GM19099 (cell line): ENCODE results near the gene TMEM131L.
A peak's percentile ranks its signal among the peaks of the same experiment; 100 is the strongest.

Experiments used
- POLR2A ChIP-seq: IDR thresholded peaks from 3 replicates; pipeline ENCODE4 v1.6.1; 2011; ENCODE audit warnings: low read depth; ENCODE audit not compliant: insufficient read length; ENCODE audit errors: extremely low read depth

Gene TMEM131L

DNA sequence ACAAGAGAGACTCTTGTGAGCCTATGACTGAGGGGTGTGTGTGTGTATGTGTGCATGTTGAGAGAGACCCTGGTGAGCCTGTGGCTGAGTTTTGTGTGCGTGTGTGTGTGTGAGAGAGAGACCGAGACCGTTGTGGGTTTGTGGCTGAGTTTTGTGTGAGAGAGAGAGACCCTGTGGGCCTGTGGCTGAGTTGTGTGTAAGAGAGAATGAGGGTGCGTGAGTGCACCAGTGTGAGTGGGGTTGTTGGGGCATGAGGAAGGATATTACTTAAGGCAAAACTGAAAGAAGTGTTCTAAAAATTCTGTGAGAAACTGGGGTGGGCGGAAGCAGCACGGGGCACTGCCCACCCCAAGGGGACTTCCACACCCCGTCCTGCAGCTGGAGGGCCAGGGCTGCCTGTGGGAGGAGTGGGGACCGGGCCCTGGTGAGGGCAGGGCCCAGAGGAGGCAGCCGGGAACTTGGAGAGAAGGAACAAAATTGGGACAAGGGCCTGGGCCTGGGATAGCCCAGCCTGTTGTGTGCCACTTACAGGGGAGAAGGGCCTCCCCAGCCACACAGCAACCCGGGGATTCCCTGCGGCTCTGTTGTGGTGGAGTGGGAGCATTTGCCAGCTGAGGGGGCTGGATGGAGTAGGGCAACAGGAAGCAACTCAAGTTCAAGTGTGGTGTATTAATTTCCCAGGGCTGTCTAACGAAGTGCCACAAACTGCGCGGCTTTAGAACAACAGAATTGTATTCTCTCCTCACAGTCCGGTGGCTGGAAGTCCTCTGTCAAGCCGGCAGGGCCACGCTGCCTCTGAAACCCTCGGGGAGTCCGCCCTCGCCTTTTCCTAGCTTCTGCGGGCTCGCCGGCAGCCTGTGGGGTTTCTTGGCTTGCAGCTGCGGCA, 22.1 kb downstream of the TMEM131L start:
- TF ChIP-seq POLR2A = peak; percentile 62

DNA sequence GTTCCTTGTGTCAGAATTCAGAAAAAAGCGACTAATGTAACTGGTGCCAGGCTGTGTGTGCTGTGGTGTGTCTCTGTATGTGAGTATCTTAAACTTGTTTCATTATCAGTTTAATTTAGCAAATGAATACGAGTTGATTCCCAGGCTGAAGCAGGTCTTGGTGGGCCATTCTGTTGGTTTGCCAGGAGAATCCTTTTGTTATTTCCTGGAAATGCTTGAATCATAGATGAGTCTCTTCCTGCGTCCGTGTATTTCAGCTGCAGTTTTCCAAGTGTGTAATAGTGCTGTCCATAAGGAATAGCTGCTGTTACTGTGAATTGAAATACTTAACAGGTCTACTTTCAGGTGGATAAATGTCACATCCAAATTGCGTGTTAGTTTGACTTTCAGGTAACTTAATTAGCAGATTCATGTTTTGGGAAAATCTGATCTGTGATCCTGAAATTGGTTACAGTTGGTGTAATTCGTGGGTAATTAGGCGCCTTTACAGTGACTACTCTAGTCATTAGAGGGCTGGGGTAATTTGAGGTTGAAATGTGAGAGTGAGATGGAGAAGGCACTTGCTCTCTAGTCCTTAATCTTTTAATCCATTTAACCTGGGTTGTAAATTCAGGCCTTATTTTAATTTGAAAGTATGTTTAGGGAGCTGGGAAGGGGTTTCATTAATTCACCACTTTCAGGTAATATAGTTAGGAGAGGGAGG, 23.8 kb downstream of the TMEM131L start:
- TF ChIP-seq POLR2A = no peak

DNA sequence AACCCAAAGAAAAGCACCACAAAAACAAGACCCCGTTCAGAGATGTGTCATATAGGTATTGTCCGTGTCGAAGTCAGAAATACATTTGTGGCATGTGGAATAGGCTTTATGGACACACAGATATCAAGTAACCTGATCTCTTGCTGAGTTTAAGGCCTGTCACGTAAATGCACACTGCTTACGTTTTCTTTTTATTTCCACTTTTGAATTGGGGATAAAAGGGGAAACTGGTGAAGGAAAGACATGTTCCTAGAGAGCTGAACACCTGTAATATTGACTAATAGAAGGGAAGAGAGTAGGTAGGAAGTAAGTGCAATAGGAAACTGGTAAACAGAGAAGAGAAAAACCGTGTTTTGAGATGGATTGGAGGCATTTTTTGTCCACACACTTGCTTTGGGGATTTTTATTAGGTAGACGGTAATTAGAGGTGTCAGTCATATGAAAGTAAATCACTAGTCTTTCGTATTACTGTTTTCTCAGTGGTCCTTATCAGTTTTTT, 24.9 kb downstream of the TMEM131L start:
- TF ChIP-seq POLR2A = peak; percentile 27

DNA sequence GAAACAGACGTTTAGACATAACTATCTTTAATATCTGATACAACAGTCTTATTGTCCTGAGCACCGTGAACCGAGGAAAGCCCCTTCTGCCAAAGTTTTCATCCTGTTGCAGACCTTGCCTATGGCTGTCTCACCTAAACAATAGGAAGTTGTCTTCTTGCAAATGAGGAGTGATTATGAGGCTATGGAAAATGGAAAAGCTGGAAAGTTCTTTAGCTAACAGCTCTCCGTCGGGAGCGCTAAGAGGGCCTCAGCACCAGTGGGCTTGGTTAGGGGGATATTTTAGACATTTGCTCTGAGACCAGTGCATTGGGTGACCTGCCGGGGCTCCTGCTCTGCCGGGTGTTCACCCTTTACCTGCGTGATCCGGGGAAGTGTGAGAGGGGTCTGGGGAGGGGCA, 28.4 kb downstream of the TMEM131L start:
- TF ChIP-seq POLR2A = no peak

DNA sequence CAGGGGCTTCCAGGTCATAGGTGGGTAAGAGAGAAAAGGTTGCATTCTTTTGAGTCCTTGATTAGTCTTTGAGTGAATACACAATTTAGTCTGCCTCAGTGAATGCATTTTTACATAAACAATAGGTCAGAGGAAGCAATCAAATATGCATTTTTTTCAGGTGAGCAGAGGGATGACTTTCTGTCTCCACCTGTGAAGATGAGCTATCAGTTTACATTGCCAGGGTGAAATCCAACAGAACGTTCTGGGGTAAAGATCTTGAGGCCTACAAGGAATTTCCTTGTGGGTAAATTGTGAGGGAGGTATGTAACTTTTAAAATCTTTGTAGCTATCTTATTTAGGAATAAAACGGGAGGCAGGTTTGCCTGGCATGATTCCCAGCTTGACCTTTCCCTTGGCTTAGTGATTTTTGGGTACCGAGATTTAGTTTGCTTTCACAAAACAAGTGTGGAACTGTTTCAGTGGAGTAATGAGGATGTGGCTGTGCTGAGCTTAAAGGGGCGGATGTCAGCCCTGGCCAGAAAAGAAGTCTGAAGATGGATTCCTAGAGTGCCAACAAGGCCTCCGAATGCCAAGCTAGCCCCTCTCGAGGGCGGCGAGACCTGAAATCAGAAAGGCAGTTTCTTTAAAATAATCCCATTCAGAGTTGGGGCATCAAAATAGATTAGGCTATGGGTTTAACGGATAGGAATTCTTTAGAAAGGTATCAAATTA, 29.5 kb downstream of the TMEM131L start:
- TF ChIP-seq POLR2A = no peak

DNA sequence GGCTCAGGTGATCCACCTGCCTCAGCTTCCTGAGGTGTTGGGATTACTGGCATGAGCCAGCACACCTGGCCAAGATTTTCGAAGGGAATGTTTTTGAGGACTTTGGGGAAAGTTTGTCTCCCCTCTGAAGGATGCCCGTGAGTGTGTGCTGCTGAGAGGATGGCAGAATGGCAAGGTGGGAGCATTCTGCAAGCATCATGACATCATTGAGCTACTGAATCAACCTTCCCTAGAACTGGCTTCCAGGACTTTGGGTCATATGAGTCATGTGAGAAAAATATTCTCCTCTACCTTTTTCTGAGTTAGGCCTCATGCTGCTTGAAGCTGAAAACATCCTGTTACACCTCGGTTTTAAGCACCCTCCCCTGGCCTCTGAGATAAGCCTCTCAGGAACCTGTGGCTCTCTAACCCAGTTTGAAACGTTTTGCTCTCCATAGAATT, 31.0 kb downstream of the TMEM131L start:
- no peak for TF ChIP-seq POLR2A

DNA sequence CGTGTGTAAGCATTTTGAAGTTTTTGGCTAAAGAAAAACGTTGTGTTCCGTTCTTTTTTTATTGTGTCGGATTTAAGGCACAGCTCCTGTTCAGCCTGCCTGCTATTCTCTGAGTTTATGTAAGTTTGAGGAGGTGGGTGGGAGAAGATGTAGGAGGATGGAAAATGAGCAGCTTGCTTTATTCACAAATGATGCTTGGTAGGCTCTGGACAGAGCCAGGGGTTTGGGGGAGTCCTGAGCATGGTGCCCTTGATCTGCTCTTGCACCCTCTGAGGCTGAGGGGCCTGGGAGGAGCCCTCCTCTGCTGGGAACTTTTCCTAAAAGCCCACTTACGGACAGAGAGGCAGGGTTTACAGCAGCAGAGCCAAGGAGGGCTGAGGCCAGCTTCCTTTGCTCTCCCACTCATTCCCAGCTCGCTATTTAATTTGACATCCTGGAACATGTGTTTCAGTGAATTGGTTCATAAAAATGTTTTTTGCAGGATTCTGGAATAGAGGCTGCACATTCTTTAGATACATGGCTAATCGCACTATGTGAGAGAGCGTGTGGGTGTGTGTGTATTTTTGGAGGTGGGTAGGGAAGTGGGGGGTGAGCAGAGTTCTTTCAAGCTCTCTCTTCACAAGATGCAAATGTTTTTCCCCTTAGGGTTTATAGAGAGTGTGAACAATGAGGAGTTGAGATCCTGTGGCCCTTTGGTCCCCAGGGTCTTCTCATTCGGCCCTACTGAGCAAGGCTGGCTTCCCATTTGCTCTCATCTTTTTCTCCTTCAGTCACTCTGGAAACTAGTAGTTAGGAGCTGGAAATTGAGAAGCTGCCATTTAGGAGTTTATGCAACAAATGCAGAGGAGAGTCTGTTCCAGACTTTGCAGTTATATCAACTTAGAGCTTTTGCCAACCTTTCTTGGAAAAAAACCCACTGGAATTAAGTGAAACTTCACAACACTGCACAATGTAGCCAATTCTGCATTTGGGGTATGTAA, 32.1 kb downstream of the TMEM131L start:
- peak; percentile 38 for TF ChIP-seq POLR2A

DNA sequence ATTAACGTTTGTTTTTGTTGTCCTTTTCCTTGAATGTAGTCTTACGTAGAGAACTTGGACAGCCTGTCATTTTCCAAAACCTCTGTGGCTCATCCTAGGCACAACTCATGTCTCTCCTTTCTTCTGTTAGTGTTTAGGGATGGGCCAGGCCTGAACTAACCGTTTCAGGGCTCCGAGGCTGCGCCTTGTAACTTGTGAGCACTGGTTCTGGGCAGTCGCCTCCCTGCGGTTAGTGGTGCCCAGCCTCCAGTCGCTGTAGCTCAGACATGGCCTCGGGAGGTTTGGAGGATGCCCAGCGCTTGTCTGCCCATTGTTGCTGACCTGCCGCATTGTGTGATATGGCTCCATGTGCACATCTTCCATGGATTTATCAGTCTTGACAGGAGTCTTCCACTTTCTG, 32.8 kb downstream of the TMEM131L start:
- no peak for TF ChIP-seq POLR2A

DNA sequence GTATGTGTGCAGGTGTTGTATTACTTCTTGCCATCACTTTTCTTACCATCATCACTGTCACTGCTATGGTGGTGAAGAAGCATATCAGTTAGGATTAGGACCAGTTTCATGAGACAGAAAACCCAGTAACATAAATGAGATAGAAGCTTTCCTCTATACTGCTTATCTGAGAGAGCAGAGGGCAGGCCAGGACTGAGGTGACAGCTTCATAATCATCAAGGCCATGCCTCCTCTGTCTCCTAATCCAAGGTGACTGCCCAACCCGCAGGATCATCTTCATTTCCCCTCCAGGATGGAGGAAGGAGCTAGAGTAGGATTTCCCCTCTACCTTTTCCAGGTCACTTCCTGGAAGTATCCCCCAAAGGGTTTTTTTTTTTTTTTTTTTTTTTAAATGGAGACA, 35.4 kb downstream of the TMEM131L start:
- no peak for TF ChIP-seq POLR2A

DNA sequence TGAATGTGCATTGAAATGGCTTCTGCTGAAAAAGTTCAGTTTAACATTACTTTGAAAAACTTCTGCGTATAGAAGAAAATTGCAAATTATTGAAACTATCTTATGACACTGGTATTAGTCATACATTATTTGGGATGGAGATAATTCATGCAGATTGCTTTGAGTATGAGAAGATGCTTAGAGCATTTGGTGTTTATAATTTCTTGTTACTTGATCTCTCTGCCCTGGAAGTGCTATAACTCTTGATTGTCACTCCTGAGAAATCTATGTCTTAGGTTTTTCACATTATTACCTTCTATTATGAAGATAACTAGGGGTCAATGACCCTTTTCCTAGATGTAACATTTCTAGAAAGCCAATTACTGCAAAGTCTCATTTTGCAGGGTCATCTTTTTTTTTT, 36.4 kb downstream of the TMEM131L start:
- no peak for TF ChIP-seq POLR2A

DNA sequence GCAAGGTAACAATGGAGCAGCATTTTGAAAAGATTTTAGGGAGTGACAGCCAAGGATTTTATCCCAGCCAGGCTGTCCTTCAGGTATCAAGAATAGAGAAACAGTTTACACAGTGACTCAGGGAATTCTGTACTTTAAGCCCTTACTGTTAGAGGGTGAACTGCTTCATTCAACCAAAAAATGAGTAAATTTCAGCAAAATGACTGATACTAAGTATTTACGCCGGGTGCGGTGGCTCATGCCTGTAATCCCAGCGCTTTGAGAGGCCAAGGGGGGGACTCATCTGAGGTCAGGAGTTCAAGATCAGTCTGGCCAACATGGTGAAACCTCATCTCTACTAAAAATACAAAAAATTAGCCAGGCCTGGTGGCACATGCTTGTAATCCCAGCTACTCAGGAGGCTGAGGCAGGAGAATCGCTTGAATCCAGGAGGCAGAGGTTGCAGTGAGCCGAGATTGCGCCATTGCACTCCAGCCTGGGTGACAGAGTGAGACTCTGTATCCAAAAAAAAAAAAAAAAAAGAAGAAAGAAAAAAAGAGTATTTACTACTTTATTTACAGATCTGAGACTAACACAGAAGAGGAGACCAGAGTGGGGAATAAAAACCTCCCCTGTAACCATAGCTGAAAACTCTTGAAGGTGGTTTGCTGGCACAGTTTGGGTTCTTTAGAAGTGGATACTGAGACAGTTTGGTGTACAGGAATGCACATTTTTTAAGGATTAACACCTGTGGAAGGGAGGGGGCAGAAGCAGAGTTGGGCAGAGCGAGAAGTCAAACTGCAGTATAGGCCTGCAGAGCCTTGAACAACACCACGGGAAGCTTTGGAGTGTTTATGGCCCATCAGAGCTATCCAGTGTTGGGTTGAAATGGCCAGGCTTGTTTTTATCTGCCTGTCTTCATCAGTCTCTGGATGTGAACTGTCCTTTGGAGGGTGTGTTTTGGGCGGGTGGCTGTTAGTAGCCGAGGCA, 40.5 kb downstream of the TMEM131L start:
- TF ChIP-seq POLR2A = no peak

DNA sequence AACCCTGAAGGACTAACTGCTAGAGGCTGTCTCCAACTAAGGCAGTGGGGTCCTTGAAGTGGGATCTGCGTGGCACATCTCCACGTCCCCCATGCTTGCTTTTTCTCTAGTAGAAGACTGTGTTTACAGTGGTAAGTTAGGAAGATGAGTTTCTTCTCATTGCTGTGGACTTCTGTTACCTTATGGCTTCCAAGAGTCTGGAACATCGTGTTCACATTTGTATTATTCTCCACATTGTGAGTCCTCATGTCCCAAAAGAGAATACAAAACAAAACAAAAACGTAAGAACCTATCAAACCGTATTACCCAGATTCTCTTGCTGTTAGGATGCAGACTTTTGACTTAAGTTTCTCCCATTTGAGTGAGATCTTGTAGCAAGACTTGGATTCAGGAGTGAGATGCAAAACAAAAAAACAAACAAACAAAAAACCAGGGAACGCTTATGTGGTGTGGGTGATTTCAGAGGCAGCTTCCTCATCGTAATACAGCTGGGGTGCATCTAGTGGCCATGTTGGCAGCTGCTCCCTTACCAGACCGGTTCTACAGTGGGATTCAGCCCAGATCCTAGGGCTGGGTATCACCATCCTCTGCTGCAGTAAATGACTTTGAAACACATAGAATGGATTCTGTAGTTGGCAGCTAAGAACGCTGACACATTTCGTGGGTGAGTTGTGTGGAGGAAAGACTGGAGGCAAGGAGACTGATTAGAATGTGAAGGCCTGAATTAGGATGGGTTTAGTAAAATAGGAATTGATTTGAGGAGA, 41.3 kb downstream of the TMEM131L start:
- no peak for TF ChIP-seq POLR2A
